H1 (cell line): ENCODE results near the gene SCN3A. TPM values are rescaled to one million over a fixed set of nuclear protein-coding genes. Genes with fewer than 3 reads are reported as not detected.

Experiments
- BRCA1 ChIP-seq: IDR thresholded peaks from 2 replicates; pipeline ENCODE4 v1.6.1; 2012; ENCODE audit warnings: low read depth, low read length, improper control_type of control experiment
- CHD1 ChIP-seq: IDR thresholded peaks from 2 replicates; pipeline ENCODE4 v1.6.1; 2012; ENCODE audit warnings: low read depth, low read length, improper control_type of control experiment
- JUN ChIP-seq: IDR thresholded peaks from 2 replicates; pipeline ENCODE4 v1.6.1; 2011; ENCODE audit warnings: low read depth, mild to moderate bottlenecking, improper control_type of control experiment, low read length
- MAFK ChIP-seq: IDR thresholded peaks from 2 replicates; pipeline ENCODE4 v1.6.1; 2012; ENCODE audit warnings: low read depth, mild to moderate bottlenecking, improper control_type of control experiment, low read length
- NRF1 ChIP-seq: IDR thresholded peaks from 2 replicates; pipeline ENCODE4 v1.6.1; 2011; ENCODE audit warnings: mild to moderate bottlenecking, low read depth, low read length, improper control_type of control experiment
- POLR2A ChIP-seq, 2 experiments: IDR thresholded peaks; 1 replicate in 1 of 2; 2 replicates in 1 of 2; pipeline ENCODE4 v1.6.1; 2011; ENCODE audit warnings: low read depth in 2 of 2, low read length in 2 of 2, mild to moderate bottlenecking in 2 of 2; ENCODE audit errors: control extremely low read depth in 1 of 2
- RFX5 ChIP-seq: IDR thresholded peaks from 2 replicates; pipeline ENCODE4 v1.6.1; 2011; ENCODE audit warnings: low read depth, low read length, improper control_type of control experiment, borderline replicate concordance
- SP2 ChIP-seq: IDR thresholded peaks from 2 replicates; pipeline ENCODE4 v1.6.1; 2012; ENCODE audit warnings: mild to moderate bottlenecking, low read length, inconsistent platforms
- TAF7 ChIP-seq: optimal IDR thresholded peaks from 2 replicates; pipeline ENCODE3; 2011; ENCODE audit warnings: low read depth, mild to moderate bottlenecking, inconsistent platforms, low read length, moderate library complexity, borderline replicate concordance
- ZNF274 ChIP-seq: IDR thresholded peaks from 2 replicates; pipeline ENCODE4 v1.7.0; 2012; ENCODE audit warnings: low read length, borderline replicate concordance; ENCODE audit errors: extremely low read depth
- polyA plus RNA-seq, 7 experiments: library from polyadenylated mRNA; depleted of rRNA in 3 of 7; stranded (reverse) in 5 of 7; unstranded in 2 of 7; fragments of >200 nt in 5 of 7; fragments of 200-250 nt in 2 of 7; gene quantifications; 1 replicate in 5 of 7; 2 replicates in 1 of 7; 4 replicates in 1 of 7; pipeline versions ENCODE4 v1.2.1 to v1.2.3, GENCODE V29; 2011 to 2013; ENCODE audit warnings: missing spikeins in 2 of 7, mixed read lengths in 2 of 7
- total RNA-seq: library from RNA; stranded (reverse); fragmentation: NEBNext Ultra II Directional; extraction: Animal tissue kit (Norgen Biotek cat#: 25700); gene quantifications from 2 replicates; pipeline ENCODE4 v1.2.1, GENCODE V29; 2021
- TF ChIP-seq, protein P1 (sequence below): fragments of 300-600 bp; sonication (generic); IDR thresholded peaks from 2 replicates; pipeline ENCODE4 v1.7.1; 2012; ENCODE audit warnings: low read length, moderate library complexity, mild to moderate bottlenecking, inconsistent platforms; ENCODE audit not compliant: insufficient replicate concordance
- TF ChIP-seq, protein P2 (sequence below): IDR thresholded peaks from 2 replicates; pipeline ENCODE4 v1.6.1; 2012; ENCODE audit warnings: inconsistent platforms

SCN3A gene
- total and polyA plus RNA-seq, 2 of the 8 experiments (the other 6 are each of a cell fraction or from before 2014, with no cell fraction given) = 0.02 TPM; not detected in 1

DNA sequence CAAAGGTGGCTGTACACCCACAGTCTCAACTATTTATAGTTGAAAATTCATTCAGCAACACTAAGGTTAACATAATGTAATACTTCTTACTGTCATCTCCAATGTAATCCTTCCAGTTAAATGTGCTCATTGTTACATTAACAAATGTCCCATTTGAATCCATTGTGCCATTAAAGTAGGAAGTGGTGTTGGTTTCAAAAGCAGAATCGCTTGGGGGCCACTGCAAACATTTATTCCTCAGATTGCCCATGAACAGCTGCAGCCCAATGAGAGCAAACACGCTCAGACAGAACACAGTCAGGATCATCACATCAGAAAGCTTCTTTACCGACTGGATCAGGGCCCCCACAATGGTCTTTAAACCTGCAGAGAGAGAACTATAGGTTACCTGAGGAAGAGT is 41.4 kb downstream of the SCN3A start (continued):
- TF ChIP-seq, protein P1, sequence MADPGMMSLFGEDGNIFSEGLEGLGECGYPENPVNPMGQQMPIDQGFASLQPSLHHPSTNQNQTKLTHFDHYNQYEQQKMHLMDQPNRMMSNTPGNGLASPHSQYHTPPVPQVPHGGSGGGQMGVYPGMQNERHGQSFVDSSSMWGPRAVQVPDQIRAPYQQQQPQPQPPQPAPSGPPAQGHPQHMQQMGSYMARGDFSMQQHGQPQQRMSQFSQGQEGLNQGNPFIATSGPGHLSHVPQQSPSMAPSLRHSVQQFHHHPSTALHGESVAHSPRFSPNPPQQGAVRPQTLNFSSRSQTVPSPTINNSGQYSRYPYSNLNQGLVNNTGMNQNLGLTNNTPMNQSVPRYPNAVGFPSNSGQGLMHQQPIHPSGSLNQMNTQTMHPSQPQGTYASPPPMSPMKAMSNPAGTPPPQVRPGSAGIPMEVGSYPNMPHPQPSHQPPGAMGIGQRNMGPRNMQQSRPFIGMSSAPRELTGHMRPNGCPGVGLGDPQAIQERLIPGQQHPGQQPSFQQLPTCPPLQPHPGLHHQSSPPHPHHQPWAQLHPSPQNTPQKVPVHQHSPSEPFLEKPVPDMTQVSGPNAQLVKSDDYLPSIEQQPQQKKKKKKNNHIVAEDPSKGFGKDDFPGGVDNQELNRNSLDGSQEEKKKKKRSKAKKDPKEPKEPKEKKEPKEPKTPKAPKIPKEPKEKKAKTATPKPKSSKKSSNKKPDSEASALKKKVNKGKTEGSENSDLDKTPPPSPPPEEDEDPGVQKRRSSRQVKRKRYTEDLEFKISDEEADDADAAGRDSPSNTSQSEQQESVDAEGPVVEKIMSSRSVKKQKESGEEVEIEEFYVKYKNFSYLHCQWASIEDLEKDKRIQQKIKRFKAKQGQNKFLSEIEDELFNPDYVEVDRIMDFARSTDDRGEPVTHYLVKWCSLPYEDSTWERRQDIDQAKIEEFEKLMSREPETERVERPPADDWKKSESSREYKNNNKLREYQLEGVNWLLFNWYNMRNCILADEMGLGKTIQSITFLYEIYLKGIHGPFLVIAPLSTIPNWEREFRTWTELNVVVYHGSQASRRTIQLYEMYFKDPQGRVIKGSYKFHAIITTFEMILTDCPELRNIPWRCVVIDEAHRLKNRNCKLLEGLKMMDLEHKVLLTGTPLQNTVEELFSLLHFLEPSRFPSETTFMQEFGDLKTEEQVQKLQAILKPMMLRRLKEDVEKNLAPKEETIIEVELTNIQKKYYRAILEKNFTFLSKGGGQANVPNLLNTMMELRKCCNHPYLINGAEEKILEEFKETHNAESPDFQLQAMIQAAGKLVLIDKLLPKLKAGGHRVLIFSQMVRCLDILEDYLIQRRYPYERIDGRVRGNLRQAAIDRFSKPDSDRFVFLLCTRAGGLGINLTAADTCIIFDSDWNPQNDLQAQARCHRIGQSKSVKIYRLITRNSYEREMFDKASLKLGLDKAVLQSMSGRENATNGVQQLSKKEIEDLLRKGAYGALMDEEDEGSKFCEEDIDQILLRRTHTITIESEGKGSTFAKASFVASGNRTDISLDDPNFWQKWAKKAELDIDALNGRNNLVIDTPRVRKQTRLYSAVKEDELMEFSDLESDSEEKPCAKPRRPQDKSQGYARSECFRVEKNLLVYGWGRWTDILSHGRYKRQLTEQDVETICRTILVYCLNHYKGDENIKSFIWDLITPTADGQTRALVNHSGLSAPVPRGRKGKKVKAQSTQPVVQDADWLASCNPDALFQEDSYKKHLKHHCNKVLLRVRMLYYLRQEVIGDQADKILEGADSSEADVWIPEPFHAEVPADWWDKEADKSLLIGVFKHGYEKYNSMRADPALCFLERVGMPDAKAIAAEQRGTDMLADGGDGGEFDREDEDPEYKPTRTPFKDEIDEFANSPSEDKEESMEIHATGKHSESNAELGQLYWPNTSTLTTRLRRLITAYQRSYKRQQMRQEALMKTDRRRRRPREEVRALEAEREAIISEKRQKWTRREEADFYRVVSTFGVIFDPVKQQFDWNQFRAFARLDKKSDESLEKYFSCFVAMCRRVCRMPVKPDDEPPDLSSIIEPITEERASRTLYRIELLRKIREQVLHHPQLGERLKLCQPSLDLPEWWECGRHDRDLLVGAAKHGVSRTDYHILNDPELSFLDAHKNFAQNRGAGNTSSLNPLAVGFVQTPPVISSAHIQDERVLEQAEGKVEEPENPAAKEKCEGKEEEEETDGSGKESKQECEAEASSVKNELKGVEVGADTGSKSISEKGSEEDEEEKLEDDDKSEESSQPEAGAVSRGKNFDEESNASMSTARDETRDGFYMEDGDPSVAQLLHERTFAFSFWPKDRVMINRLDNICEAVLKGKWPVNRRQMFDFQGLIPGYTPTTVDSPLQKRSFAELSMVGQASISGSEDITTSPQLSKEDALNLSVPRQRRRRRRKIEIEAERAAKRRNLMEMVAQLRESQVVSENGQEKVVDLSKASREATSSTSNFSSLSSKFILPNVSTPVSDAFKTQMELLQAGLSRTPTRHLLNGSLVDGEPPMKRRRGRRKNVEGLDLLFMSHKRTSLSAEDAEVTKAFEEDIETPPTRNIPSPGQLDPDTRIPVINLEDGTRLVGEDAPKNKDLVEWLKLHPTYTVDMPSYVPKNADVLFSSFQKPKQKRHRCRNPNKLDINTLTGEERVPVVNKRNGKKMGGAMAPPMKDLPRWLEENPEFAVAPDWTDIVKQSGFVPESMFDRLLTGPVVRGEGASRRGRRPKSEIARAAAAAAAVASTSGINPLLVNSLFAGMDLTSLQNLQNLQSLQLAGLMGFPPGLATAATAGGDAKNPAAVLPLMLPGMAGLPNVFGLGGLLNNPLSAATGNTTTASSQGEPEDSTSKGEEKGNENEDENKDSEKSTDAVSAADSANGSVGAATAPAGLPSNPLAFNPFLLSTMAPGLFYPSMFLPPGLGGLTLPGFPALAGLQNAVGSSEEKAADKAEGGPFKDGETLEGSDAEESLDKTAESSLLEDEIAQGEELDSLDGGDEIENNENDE = no peak
- no peak for TF ChIP-seq MAFK
- TF ChIP-seq, protein P2, sequence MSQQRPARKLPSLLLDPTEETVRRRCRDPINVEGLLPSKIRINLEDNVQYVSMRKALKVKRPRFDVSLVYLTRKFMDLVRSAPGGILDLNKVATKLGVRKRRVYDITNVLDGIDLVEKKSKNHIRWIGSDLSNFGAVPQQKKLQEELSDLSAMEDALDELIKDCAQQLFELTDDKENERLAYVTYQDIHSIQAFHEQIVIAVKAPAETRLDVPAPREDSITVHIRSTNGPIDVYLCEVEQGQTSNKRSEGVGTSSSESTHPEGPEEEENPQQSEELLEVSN = no peak
- no peak for TF ChIP-seq ZNF274
- no peak for TF ChIP-seq TAF7
- TF ChIP-seq BRCA1 = no peak
- TF ChIP-seq RFX5 = no peak
- no peak for TF ChIP-seq SP2
- no peak for TF ChIP-seq JUN
- TF ChIP-seq POLR2A (IDR thresholded peaks at IDR 0.05; ENCODE audit: control extremely low read depth in 1 of 2, low read depth in 2 of 2, low read length in 2 of 2) = no peak
- no peak for TF ChIP-seq NRF1
- TF ChIP-seq CHD1 = no peak
